ENCODE measurements around the gene UCP2. TPM values are rescaled to one million over a fixed set of nuclear protein-coding genes. Genes with fewer than 3 reads are reported as not detected.
"Not testable (repeated sequence)": the region's sequence is repeated elsewhere in the genome, so short reads cannot be mapped to it uniquely, and the experiment has no call there.

UCP2 gene
- total RNA-seq, 5 donors from 2014 or later (not counting 1 experiment from before 2014, with no cell fraction given): 241 to 754 (median 311) TPM

- POLR2A ChIA-PET; DNase-seq; CTCF ChIA-PET; H3K4me3 Mint-ChIP-seq; ATAC-seq (replicated peaks in 1 of 4); H3K27me3 ChIP-seq (replicated peaks in 1 of 2; ENCODE audit: control insufficient read depth in 2 of 2, extremely low read depth in 1 of 2, insufficient read depth in 2 of 2, low read length in 1 of 2); H3K27ac Mint-ChIP-seq; H3K4me1 Mint-ChIP-seq; H3K9me3 Mint-ChIP-seq; H3K27ac ChIP-seq (ENCODE audit: low read length); H3K4me3 ChIP-seq (ENCODE audit: control insufficient read depth in 1 of 2, extremely low read depth in 1 of 2, low read length in 1 of 2); H3K4me1 ChIP-seq (ENCODE audit: control insufficient read depth in 1 of 2, extremely low read depth in 1 of 2, insufficient read depth in 2 of 2, low read length in 2 of 2); H3K9me3 ChIP-seq; H3K27me3 Mint-ChIP-seq: not testable (repeated sequence)
- H3K36me3 Mint-ChIP-seq: peaks cover 22% of the 10 kb centered on the region
- no CpG with 5 or more reads among the region's 25 CpGs for WGBS (ENCODE audit: insufficient coverage)
- peaks cover 0 to 20% of the 10 kb centered on the region in 2 donors for H3K36me3 ChIP-seq (ENCODE audit: control insufficient read depth in 2 of 2, extremely low read depth in 1 of 2, insufficient read depth in 1 of 2, low read length in 1 of 2)
Observed at GRCh38 chr11:73936047-73936446, 46.6 kb downstream of the UCP2 start.

- H3K36me3 Mint-ChIP-seq: peaks cover 31% of the 10 kb centered on the region
- no peaks in the 10 kb centered on the region for H3K4me1 ChIP-seq (ENCODE audit: control insufficient read depth in 1 of 2, extremely low read depth in 1 of 2, insufficient read depth in 2 of 2, low read length in 2 of 2)
- ATAC-seq (replicated peaks in 1 of 4) (no peak), DNase-seq (no peak)
- H3K27me3 ChIP-seq (replicated peaks in 1 of 2; ENCODE audit: control insufficient read depth in 2 of 2, extremely low read depth in 1 of 2, insufficient read depth in 2 of 2, low read length in 1 of 2): no peaks in the 10 kb centered on the region
- no peaks in the 10 kb centered on the region for H3K9me3 Mint-ChIP-seq
- WGBS (ENCODE audit: insufficient coverage): 90% methylated on average over 2 of the region's 7 CpGs
- ChIA-PET POLR2A (no interaction called here), CTCF (no interaction called here)
- H3K36me3 ChIP-seq (ENCODE audit: control insufficient read depth in 2 of 2, extremely low read depth in 1 of 2, insufficient read depth in 1 of 2, low read length in 1 of 2): peaks cover 4 to 33% of the 10 kb centered on the region in 2 donors
- no peak overlapping the region for H3K27ac ChIP-seq (ENCODE audit: low read length)
- H3K4me1 Mint-ChIP-seq: no peaks in the 10 kb centered on the region
- no peak overlapping the region for H3K4me3 ChIP-seq (ENCODE audit: control insufficient read depth in 1 of 2, extremely low read depth in 1 of 2, low read length in 1 of 2)
- no peaks in the 10 kb centered on the region for H3K27me3 Mint-ChIP-seq
- H3K4me3 Mint-ChIP-seq: no peak overlapping the region
- H3K27ac Mint-ChIP-seq: no peak overlapping the region
- no peaks in the 10 kb centered on the region for H3K9me3 ChIP-seq
Observed at GRCh38 chr11:73932781-73933180, 49.9 kb downstream of the UCP2 start.

GRCh38 chr11:73931951-73932350 lies 50.7 kb downstream of the UCP2 start:
- Mint-ChIP-seq H3K4me3 (no peak overlapping the region), H3K4me1 (no peaks in the 10 kb centered on the region), H3K27ac (no peak overlapping the region), H3K27me3 (no peaks in the 10 kb centered on the region), H3K9me3 (no peaks in the 10 kb centered on the region), H3K36me3 (peaks cover 39% of the 10 kb centered on the region)
- ATAC-seq (replicated peaks in 1 of 4) (no peak), DNase-seq (no peak)
- CTCF ChIA-PET: interaction anchor here in 1 of 2 donors (1.0 kb wide), 1 partner anchor 306 kb away, joined by 4 read pairs; no protein-coding TSS in a partner anchor
- no peaks in the 10 kb centered on the region for H3K27me3 ChIP-seq (replicated peaks in 1 of 2; ENCODE audit: control insufficient read depth in 2 of 2, extremely low read depth in 1 of 2, insufficient read depth in 2 of 2, low read length in 1 of 2)
- WGBS (ENCODE audit: insufficient coverage): no CpG with 5 or more reads among the region's 6 CpGs
- H3K36me3 ChIP-seq (ENCODE audit: control insufficient read depth in 2 of 2, extremely low read depth in 1 of 2, insufficient read depth in 1 of 2, low read length in 1 of 2): peaks cover 6 to 41% of the 10 kb centered on the region in 2 donors
- no peaks in the 10 kb centered on the region for H3K4me1 ChIP-seq (ENCODE audit: control insufficient read depth in 1 of 2, extremely low read depth in 1 of 2, insufficient read depth in 2 of 2, low read length in 2 of 2)
- no peak overlapping the region for H3K4me3 ChIP-seq (ENCODE audit: control insufficient read depth in 1 of 2, extremely low read depth in 1 of 2, low read length in 1 of 2)
- H3K27ac ChIP-seq (ENCODE audit: low read length): no peak overlapping the region
- H3K9me3 ChIP-seq: no peaks in the 10 kb centered on the region
- POLR2A ChIA-PET: no interaction called here

- no peaks in the 10 kb centered on the region for H3K9me3 ChIP-seq
- H3K27ac ChIP-seq (ENCODE audit: low read length): no peak overlapping the region
- ATAC-seq (replicated peaks in 1 of 4) (peak in 2 of 4 experiments; percentile 41 to 53), DNase-seq (peak in 1 of 35 experiments; percentile 26)
- H3K4me3 ChIP-seq (ENCODE audit: control insufficient read depth in 1 of 2, extremely low read depth in 1 of 2, low read length in 1 of 2): no peak overlapping the region
- Mint-ChIP-seq H3K36me3 (peaks cover 43% of the 10 kb centered on the region), H3K4me3 (no peak overlapping the region), H3K27ac (no peak overlapping the region), H3K4me1 (no peaks in the 10 kb centered on the region), H3K9me3 (no peaks in the 10 kb centered on the region), H3K27me3 (no peaks in the 10 kb centered on the region)
- POLR2A ChIA-PET: no interaction called here
- H3K4me1 ChIP-seq (ENCODE audit: control insufficient read depth in 1 of 2, extremely low read depth in 1 of 2, insufficient read depth in 2 of 2, low read length in 2 of 2): no peaks in the 10 kb centered on the region
- peaks cover 6 to 46% of the 10 kb centered on the region in 2 donors for H3K36me3 ChIP-seq (ENCODE audit: control insufficient read depth in 2 of 2, extremely low read depth in 1 of 2, insufficient read depth in 1 of 2, low read length in 1 of 2)
- CTCF ChIA-PET: interaction anchor here in 1 of 2 donors (0.7 to 1.0 kb wide), 2 partner anchors 305 to 793 kb away, joined by 3 to 4 read pairs; no protein-coding TSS in a partner anchor
- H3K27me3 ChIP-seq (replicated peaks in 1 of 2; ENCODE audit: control insufficient read depth in 2 of 2, extremely low read depth in 1 of 2, insufficient read depth in 2 of 2, low read length in 1 of 2): no peaks in the 10 kb centered on the region
- WGBS (ENCODE audit: insufficient coverage): 98% methylated on average over 4 of the region's 7 CpGs
Observed at GRCh38 chr11:73931039-73931645, 51.5 kb downstream of the UCP2 start.

- Histone ChIP-seq H3K4me3 (ENCODE audit: control insufficient read depth in 1 of 2, extremely low read depth in 1 of 2, low read length in 1 of 2) (no peak overlapping the region), H3K36me3 (ENCODE audit: control insufficient read depth in 2 of 2, extremely low read depth in 1 of 2, insufficient read depth in 1 of 2, low read length in 1 of 2) (peaks cover 6 to 48% of the 10 kb centered on the region in 2 donors), H3K27me3 (replicated peaks in 1 of 2; ENCODE audit: control insufficient read depth in 2 of 2, extremely low read depth in 1 of 2, insufficient read depth in 2 of 2, low read length in 1 of 2) (no peaks in the 10 kb centered on the region), H3K4me1 (ENCODE audit: control insufficient read depth in 1 of 2, extremely low read depth in 1 of 2, insufficient read depth in 2 of 2, low read length in 2 of 2) (no peaks in the 10 kb centered on the region), H3K9me3 (no peaks in the 10 kb centered on the region), H3K27ac (ENCODE audit: low read length) (no peak overlapping the region)
- Mint-ChIP-seq H3K9me3 (no peaks in the 10 kb centered on the region), H3K36me3 (peaks cover 49% of the 10 kb centered on the region), H3K4me3 (no peak overlapping the region), H3K27me3 (no peaks in the 10 kb centered on the region), H3K4me1 (no peaks in the 10 kb centered on the region), H3K27ac (no peak overlapping the region)
- WGBS (ENCODE audit: insufficient coverage): no CpG with 5 or more reads among the region's 2 CpGs
- no peak for ATAC-seq (replicated peaks in 1 of 4)
- POLR2A ChIA-PET: no interaction called here
- no peak for DNase-seq
- CTCF ChIA-PET: no interaction called here
Observed at GRCh38 chr11:73929388-73929787, 53.3 kb downstream of the UCP2 start.

Other genes with a start within 250 kb of the UCP2 start
- gene RAB6A, start 221.8 kb downstream of the UCP2 start, total RNA-seq: 100 to 1,000 TPM in 3 of 5 donors, 10 to 100 TPM in 2; 58.1 to 118 (median 102) TPM
- 10 to 100 TPM; 21.9 to 26.6 (median 25.7) TPM for gene MRPL48, start 195.0 kb downstream of the UCP2 start, total RNA-seq
- gene COA4, start 106.0 kb downstream of the UCP2 start, total RNA-seq: 10 to 100 TPM; 31.5 to 66.9 (median 60.7) TPM
- 10 to 100 TPM; 11.4 to 16.8 (median 14.9) TPM for gene PAAF1, start 105.8 kb downstream of the UCP2 start, total RNA-seq
- gene DNAJB13, start 31.8 kb downstream of the UCP2 start, total RNA-seq: under 1 TPM in 3 of 5 donors, not detected in 2; 0.19 to 0.96 (median 0.30) TPM
- gene UCP3, start 26.2 kb upstream of the UCP2 start, total RNA-seq: 1 to 10 TPM; 5.7 to 6.8 (median 6.5) TPM
- 10 to 100 TPM; 37.0 to 47.7 (median 41.0) TPM for gene C2CD3, start 188.2 kb upstream of the UCP2 start, total RNA-seq
- 10 to 100 TPM; 17.1 to 21.1 (median 18.6) TPM for gene PPME1, start 188.4 kb upstream of the UCP2 start, total RNA-seq